SK-N-SH (cell line): Measurements from ENCODE around the gene ORMDL3. TPM values are rescaled to one million over a fixed set of nuclear protein-coding genes. Genes with fewer than 3 reads are reported as not detected.

ENCODE experiments used
- CTCF ChIA-PET: fragments of 300-600, 350-600 bp; formaldehyde crosslinking; extraction: SDS; loops from one replicate; lab custom pipeline; 2021; lab: Yijun Ruan, JAX
- POLR2A ChIA-PET: fragments of 350-600 bp; sonication (Branson Sonifier 250); formaldehyde crosslinking; extraction: SDS; loops from one replicate; lab custom pipeline; 2020; ENCODE audit warnings: antibody characterized with exemption, inconsistent platforms; lab: Yijun Ruan, JAX
- DNase-seq: peaks from one replicate; pipeline ENCODE4 v3.0.0; 2012
- H2AFZ ChIP-seq: fragments of 200-600 bp; sonication (generic); 2 replicates; pipeline ENCODE4 v1.8.1; 2016; ENCODE audit warnings: antibody characterized with exemption, mild to moderate bottlenecking, low read depth
- H3F3A ChIP-seq: fragments of 200-600 bp; sonication (generic); replicated peaks from 2 replicates; pipeline ENCODE3; 2016; ENCODE audit warnings: antibody characterized with exemption, mild to moderate bottlenecking; ENCODE audit not compliant: insufficient read depth
- H3K27ac ChIP-seq, 2 experiments: fragments of 200-500 bp in 1 of 2; fragments of 200-600 bp in 1 of 2; sonication (Bioruptor generic) in 1 of 2; sonication (generic), shearing (Covaris generic) in 1 of 2; 2 replicates each; pipeline versions ENCODE4 v1.5.1 to v1.6.1; 2014 to 2016; ENCODE audit warnings: low read depth in 2 of 2, inconsistent platforms in 1 of 2, low read length in 1 of 2, mild to moderate bottlenecking in 1 of 2, mixed read lengths in 1 of 2
- H3K27me3 ChIP-seq: fragments of 200-600 bp; sonication (generic), shearing (Covaris generic); 2 replicates; pipeline ENCODE4 v1.6.1; 2016; ENCODE audit warnings: mixed run types; ENCODE audit not compliant: insufficient read depth
- H3K36me3 ChIP-seq, 2 experiments: fragments of 200-500 bp in 1 of 2; fragments of 200-600 bp in 1 of 2; sonication (Bioruptor generic) in 1 of 2; sonication (generic) in 1 of 2; replicated peaks in 1 of 2; 2 replicates each; pipeline versions ENCODE3 to v1.5.1; 2014 to 2016; ENCODE audit warnings: low read length in 1 of 2, mild to moderate bottlenecking in 1 of 2; ENCODE audit not compliant: insufficient read depth in 2 of 2, control insufficient read depth in 1 of 2
- H3K4me1 ChIP-seq, 2 experiments: fragments of 200-500 bp in 1 of 2; fragments of 200-600 bp in 1 of 2; sonication (Bioruptor generic) in 1 of 2; sonication (generic), shearing (Covaris generic) in 1 of 2; 2 replicates each; pipeline versions ENCODE4 v1.5.1 to v1.6.1; 2014 to 2016; ENCODE audit warnings: low read depth in 1 of 2, low read length in 1 of 2, mixed run types in 1 of 2; ENCODE audit not compliant: insufficient read depth in 2 of 2, control insufficient read depth in 1 of 2
- H3K4me2 ChIP-seq: fragments of 200-600 bp; sonication (generic), shearing (Covaris generic); 2 replicates; pipeline ENCODE4 v1.6.1; 2017; ENCODE audit warnings: mixed run types
- H3K4me3 ChIP-seq, 2 experiments: fragments of 200-500 bp in 1 of 2; fragments of 200-600 bp in 1 of 2; sonication (Bioruptor generic) in 1 of 2; sonication (generic), shearing (Covaris generic) in 1 of 2; 2 replicates each; pipeline versions ENCODE4 v1.5.1 to v1.8.1; 2014 to 2016; ENCODE audit warnings: low read depth in 2 of 2, inconsistent platforms in 1 of 2, low read length in 1 of 2, mild to moderate bottlenecking in 1 of 2, mixed read lengths in 1 of 2, moderate library complexity in 1 of 2
- H3K79me2 ChIP-seq: fragments of 200-600 bp; sonication (generic); 2 replicates; pipeline ENCODE4 v1.8.1; 2017; ENCODE audit warnings: mild to moderate bottlenecking; ENCODE audit not compliant: insufficient read depth
- H3K9ac ChIP-seq: fragments of 200-600 bp; sonication (generic); 2 replicates; pipeline ENCODE4 v1.6.1; 2017; ENCODE audit warnings: mixed run types
- H3K9me2 ChIP-seq: fragments of 200-600 bp; sonication (generic); 2 replicates; pipeline ENCODE4 v1.6.1; 2017; ENCODE audit warnings: mixed run types
- H3K9me3 ChIP-seq: fragments of 200-600 bp; sonication (generic); 2 replicates; pipeline ENCODE4 v1.6.1; 2017; ENCODE audit warnings: mixed run types, mild to moderate bottlenecking, moderate library complexity
- H4K20me1 ChIP-seq: fragments of 200-600 bp; sonication (generic); 2 replicates; pipeline ENCODE4 v1.6.1; 2017; ENCODE audit warnings: mild to moderate bottlenecking, mixed run types; ENCODE audit not compliant: insufficient read depth
- CHD2 ChIP-seq: fragments of 150-350 bp; IDR thresholded peaks from 2 replicates; pipeline ENCODE4 v1.6.1; 2018; ENCODE audit warnings: low read length; ENCODE audit not compliant: partially characterized antibody
- EZH2phosphoT487 ChIP-seq: fragments of 200-600 bp; sonication (generic); IDR thresholded peaks from 2 replicates; pipeline ENCODE4 v1.6.1; 2017; ENCODE audit warnings: low read depth, mixed run types, mild to moderate bottlenecking, antibody characterized with exemption, moderate library complexity, borderline replicate concordance
- FOSL2 ChIP-seq: IDR thresholded peaks from 2 replicates; pipeline ENCODE4 v1.4.0; 2012; ENCODE audit warnings: low read depth, mild to moderate bottlenecking, moderate library complexity, borderline replicate concordance
- FOXJ3 ChIP-seq: sonication (generic); formaldehyde crosslinking; IDR thresholded peaks from 2 replicates; pipeline ENCODE4 v1.5.1; 2020; ENCODE audit warnings: mild to moderate bottlenecking, missing genetic modification reagents
- MEF2A ChIP-seq: IDR thresholded peaks from 2 replicates; pipeline ENCODE4 v1.4.0; 2012; ENCODE audit warnings: low read depth, borderline replicate concordance
- NRF1 ChIP-seq: IDR thresholded peaks from 2 replicates; pipeline ENCODE4 v1.6.1; 2012; ENCODE audit warnings: low read depth, mild to moderate bottlenecking, low read length
- PBX3 ChIP-seq: IDR thresholded peaks from 2 replicates; pipeline ENCODE4; 2012
- REST ChIP-seq: IDR thresholded peaks from 2 replicates; pipeline ENCODE4 v1.6.1; 2012; ENCODE audit warnings: mild to moderate bottlenecking, low read depth, low read length, moderate library complexity
- RFX5 ChIP-seq: IDR thresholded peaks from 2 replicates; pipeline ENCODE4 v1.6.1; 2012; ENCODE audit warnings: mild to moderate bottlenecking, improper control_type of control experiment, low read length
- RXRA ChIP-seq: IDR thresholded peaks from 2 replicates; pipeline ENCODE4 v1.4.0; 2012; ENCODE audit warnings: low read depth, mild to moderate bottlenecking, borderline replicate concordance
- SMC3 ChIP-seq: IDR thresholded peaks from 2 replicates; pipeline ENCODE4 v1.6.1; 2012; ENCODE audit warnings: low read depth, low read length, improper control_type of control experiment
- USF1 ChIP-seq: IDR thresholded peaks from 2 replicates; pipeline ENCODE4 v1.4.0; 2012; ENCODE audit warnings: low read depth, borderline replicate concordance
- USF2 ChIP-seq: fragments of 150-350 bp; IDR thresholded peaks from 2 replicates; pipeline ENCODE4 v1.6.1; 2017; ENCODE audit warnings: antibody characterized with exemption, low read length, low read depth, borderline replicate concordance
- ZBTB33 ChIP-seq: IDR thresholded peaks from 2 replicates; pipeline ENCODE4 v1.4.0; 2012; ENCODE audit warnings: low read depth, borderline replicate concordance
- WGBS: methylation state at CpG from one replicate; pipeline ENCODE4 v1.1.6; 2017; ENCODE audit warnings: low lambda C conversion rate; 5-methylcytosine and 5-hydroxymethylcytosine counted together
- polyA plus RNA-seq, 3 experiments: library from polyadenylated mRNA; depleted of rRNA; stranded (reverse); fragments of >200 nt; gene quantifications; 2 replicates each; pipeline ENCODE4 v1.2.3, GENCODE V29; 2012

The ORMDL3 gene
- polyA plus RNA-seq, 1 of the 3 experiments (the other 2 are of a cell fraction), result 27.8 TPM

GRCh38 chr17:39920218-39921210 is 6.9 kb downstream of the ORMDL3 start:
- Histone ChIP-seq H3K4me2 (no peak overlapping the region), H3K9me3 (no peaks in the 10 kb centered on the region), H3K9ac (no peak overlapping the region), H3K79me2 (peaks cover 18% of the 10 kb centered on the region), H4K20me1 (peaks cover 17% of the 10 kb centered on the region), H3K27ac (no peak overlapping the region), H3K36me3 (peaks cover 9 to 42% of the 10 kb centered on the region in 2 experiments), H3K4me3 (no peak overlapping the region), H3K9me2 (no peaks in the 10 kb centered on the region), H2AFZ (no peak overlapping the region), H3F3A (no peaks in the 10 kb centered on the region), H3K4me1 (peaks cover 0 to 9% of the 10 kb centered on the region in 2 experiments; a peak in 1 of 4 replicates), H3K27me3 (no peaks in the 10 kb centered on the region)
- DNase-seq, result no peak
- no peak for TF ChIP-seq USF1
- no peak for TF ChIP-seq NRF1
- TF ChIP-seq REST, result no peak
- POLR2A ChIA-PET, result no interaction called here
- CTCF ChIA-PET, result no interaction called here
- WGBS, result 92% methylated on average over 18 of the region's 19 CpGs

GRCh38 chr17:39919087-39919683 is 8.2 kb downstream of the ORMDL3 start:
- Histone ChIP-seq H3F3A (no peaks in the 10 kb centered on the region), H3K9ac (no peak overlapping the region), H3K4me1 (no peaks in the 10 kb centered on the region; a peak in 1 of 4 replicates), H3K36me3 (peaks cover 9 to 42% of the 10 kb centered on the region in 2 experiments), H3K27me3 (no peaks in the 10 kb centered on the region), H3K79me2 (0 out of 2 replicates have a peak, but pooled peaks cover 6% of the 10 kb centered on the region), H3K27ac (no peak overlapping the region), H4K20me1 (peaks cover 5% of the 10 kb centered on the region), H3K9me3 (no peaks in the 10 kb centered on the region), H3K4me2 (no peak overlapping the region), H3K4me3 (no peak overlapping the region), H2AFZ (no peak overlapping the region), H3K9me2 (no peaks in the 10 kb centered on the region)
- no peak for DNase-seq
- WGBS, result 82% methylated on average over 5 of the region's 9 CpGs
- ChIA-PET POLR2A (no interaction called here), CTCF (no interaction called here)
- no peak for TF ChIP-seq FOXJ3 (CRISPR knock-in tag)
- TF ChIP-seq ZBTB33, result no peak
- no peak for TF ChIP-seq CHD2
- TF ChIP-seq RXRA, result no peak
- TF ChIP-seq USF2, result no peak
- TF ChIP-seq FOSL2, result no peak
- no peak for TF ChIP-seq PBX3
- TF ChIP-seq EZH2phosphoT487, result no peak
- no peak for TF ChIP-seq RFX5
- no peak for TF ChIP-seq SMC3
- TF ChIP-seq MEF2A, result no peak
